Activated CD4-positive, alpha-beta T cell treated with anti-CD3 and anti-CD28 coated beads, Interleukin-2, amount 50 U/mL, for 4 hours (primary cell): ENCODE measurements around the gene MREG.
"Not testable (repeated sequence)": the region's sequence is repeated elsewhere in the genome, so short reads cannot be mapped to it uniquely, and the experiment has no call there.

Source experiments
- DNase-seq, 2 experiments: peaks; one replicate each; pipeline ENCODE4 v3.0.0-alpha.2; 2020

Gene MREG

DNA sequence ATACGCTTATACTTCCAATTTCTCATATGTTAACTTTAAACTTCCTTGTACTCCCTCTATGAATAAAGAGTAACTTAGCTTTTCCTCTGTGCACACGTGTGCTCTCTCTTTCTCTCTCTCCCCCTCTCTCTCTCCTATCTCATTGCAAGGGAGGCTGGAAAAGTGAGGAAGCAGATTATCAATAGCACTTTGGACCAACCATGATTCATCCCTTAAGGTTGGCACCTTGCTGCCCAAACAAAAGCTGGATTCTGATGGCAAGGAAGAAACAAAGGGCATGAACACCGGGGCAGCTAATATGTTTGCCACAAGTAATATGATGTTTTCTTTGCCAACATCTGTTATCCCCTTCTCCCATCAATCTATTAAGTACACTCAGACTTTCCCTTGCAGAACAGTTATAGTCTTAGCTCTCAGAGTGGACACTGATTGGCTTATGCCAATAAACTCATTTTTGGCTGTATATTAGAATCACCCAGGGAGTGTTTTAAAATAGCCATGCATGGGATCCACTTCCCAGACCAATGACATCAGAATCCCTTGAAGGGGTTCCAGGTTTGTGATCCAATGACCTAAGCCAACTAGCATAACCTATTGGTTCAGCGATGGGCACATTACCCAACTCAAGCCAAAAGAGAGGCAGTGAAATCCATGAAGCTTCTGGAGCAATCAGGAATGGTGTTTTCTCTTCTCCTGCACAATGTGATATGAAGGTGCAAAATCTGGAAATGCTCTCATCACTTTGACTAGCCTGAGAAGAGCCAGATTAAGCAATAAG lies 60.3 kb downstream of the MREG start:
- DNase-seq: no peak

DNA sequence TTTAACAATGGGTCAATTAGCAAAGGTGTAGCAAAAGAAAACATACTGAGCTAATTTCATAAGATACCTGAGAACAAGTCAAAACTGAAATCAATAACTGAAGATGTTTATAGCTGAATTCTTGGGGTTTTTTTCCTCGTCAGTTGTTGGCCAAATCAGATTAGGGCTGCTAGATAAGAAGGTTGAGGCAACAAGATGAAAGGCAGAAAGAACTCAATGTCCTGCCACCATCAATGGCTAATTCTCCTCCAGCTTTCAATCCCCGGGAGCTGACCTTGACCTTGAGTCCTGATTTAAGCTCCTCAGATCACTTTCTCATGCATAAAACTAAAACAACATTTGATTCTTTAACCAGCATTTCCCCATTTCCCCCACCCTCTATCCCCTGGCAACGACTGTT lies 61.8 kb downstream of the MREG start:
- DNase-seq: no peak

DNA sequence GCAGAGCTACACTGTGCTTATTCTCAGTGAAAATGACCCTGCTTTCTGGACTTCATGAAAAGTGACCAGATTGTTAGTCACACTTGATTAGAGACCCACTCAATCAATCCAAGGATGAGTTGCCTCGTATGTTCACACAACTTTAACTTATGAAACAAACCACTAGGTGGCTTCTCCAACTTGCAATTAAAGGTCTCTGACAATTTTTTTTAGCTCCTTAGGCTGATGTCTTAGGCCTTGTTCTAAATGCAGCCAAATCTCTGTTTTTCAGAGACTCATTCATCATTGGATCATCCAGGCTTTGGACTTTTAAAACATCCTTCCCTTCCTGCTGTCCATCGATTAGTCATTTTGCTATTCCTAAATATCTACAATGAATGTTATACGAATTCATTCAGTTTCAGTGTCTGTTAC lies 63.4 kb downstream of the MREG start:
- no peak for DNase-seq

DNA sequence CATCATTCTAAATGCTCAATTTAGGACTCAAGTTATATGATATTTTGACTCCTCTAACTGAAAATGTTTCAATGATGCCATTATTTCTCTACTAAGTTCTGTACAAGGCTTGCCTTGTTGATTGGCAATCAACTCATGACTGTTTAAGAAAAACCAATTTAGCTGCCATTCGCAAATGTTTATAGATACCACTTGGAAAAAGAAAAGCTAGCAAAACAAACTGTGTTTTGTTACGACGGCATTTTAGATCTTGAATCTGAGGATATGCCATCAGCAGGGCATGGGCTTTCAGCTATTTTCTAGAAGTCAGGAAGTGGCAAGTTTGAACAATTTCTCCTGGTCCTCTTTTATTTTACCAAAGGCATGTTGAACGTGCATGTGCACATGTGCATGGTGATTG lies 65.3 kb downstream of the MREG start:
- DNase-seq: no peak

DNA sequence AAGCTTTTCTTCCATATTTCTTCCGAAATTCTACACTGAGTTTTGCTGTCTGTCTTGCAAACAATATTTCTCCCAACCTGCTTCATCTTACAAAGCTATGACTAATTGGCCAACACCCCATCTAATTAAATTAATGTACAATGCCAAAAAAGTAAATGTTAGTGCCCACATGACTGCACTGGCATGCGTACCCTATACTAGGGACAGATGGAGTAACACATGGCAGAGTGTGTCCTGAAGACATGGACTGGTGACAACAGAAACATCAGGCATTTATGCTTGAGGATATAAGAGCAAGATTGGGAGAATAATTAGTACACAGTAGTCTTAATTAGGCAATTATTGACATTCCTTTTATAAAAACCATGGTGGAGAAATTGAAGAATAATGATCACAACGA lies 66.8 kb downstream of the MREG start:
- no peak for DNase-seq

DNA sequence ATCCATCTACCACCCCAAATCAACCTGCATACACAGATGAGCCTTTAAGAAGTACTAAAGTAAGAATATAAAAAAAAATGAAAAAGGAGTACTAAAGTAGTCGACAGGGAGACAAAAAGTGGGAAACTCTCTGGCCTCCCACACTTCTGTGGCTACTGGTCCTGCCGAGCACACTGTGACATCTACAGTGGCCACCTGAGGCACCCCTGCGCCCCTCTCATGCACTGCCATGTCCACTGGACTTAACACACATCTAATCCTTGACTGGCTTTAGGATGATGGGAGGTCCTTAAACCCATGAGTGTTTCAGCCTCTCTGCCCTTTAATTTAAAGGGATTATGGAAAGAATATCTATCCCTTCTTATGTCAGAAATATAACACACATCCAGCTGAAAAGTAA lies 71.2 kb downstream of the MREG start:
- DNase-seq: no peak

DNA sequence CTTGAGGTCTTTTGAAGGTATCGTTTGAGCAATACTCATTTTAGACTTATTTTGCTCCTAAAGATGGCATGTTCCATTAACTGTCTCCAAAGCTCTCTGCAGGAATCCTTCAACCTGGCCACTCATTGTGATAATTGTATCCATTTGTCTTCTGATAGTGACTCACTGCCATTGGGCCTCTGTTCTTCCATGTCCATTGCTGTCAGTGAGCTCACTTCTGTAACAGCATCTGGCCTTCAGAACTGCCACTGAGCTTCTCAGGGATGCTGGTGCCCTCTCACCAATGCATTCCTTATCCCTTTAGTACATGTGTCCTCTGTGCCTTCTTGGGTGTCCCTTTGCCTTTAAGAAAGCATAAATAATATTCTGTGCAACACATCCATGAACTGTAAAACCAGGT lies 71.6 kb downstream of the MREG start:
- DNase-seq: no peak

DNA sequence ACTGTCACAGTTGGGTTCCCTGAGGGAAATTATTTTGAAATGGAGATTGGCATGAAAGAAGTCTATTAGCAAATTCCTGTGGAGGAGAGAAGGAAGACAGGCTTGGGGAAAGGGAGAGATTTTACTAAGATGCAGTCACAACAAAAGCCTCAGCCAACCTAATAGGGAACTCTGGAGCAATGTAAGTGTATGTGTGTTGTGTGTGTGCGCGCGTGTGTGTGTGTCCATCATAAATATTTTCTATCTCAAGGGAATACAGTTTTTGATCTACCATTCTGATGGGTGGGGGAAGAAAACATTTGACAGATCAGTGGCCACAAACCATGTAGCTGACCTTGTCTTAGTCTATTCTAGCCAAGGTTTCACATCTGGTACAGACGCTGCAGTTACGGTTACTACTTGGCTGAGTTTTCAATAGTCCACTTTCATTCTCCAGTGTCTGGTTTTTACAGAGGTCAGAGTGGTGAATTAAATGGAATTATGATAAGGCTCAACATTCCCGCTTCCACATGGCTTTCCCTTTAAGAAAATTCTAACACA lies 72.6 kb downstream of the MREG start:
- no peak for DNase-seq

DNA sequence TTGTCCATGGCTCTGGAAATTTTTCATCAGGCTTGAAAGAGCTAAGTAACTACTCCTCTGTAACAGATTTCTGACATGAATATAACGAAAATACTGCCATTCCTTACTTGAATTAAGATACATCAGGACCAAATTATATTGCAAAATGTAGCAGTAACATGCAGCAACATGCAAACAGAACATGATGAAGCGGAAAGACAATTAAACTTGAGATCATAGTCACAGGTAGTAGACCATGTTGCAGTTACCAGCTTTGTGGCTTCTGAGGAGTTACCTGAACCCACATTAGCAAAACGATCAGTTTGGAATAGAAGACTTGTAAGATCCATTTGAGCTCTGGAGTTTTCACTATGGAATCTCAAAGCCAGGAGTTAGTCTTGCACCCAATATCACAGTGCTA lies 76.2 kb downstream of the MREG start:
- DNase-seq: no peak

DNA sequence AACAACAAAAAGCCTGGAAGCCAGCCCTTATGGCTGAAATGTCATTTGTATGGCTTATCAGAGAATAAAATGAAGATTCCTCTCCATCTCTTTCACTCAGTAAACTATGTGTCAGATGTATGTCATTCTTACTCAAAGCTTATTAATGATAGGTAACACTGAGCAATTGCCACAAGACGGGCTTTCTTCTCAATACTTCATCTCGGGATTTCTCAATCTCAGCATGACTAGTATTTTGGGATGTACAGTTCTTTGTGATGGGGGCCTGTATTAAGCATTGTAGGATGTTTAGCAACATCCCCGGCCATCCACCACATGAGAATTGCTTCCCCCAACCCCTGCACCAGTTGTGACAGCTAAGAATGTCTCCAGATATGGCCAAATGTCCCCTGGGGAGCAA lies 80.2 kb downstream of the MREG start:
- no peak for DNase-seq

DNA sequence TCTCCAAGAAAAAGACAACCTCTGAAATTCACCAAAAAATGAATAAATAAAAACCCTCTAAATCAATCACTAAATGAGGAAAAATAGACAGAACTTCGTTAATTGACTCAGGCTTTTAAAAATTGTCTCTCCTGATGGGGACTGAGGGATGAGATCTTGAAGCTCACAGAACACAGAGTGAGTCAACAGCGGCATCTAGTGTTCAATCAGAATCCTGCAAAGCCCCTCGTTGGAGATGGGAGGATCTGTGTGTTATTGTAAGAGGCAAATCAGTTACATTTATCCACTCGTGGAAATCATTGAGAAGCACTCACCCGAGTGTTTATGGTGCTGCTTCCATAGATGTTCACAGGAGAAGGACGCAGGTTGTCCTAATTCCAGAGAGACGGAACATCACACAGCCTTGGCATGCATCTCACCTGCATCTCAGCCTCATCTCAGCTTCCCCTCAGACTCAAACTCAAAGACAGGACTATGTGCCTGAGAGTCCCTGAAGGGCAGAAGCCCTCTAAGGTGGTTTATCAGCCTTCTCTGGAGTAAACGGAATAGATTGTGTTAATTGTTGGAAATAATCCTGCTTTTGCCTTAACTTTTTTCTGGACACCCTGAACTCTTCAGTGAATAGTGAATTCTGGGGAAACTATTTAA lies 82.0 kb downstream of the MREG start:
- DNase-seq: peak; percentile 16 to 30

DNA sequence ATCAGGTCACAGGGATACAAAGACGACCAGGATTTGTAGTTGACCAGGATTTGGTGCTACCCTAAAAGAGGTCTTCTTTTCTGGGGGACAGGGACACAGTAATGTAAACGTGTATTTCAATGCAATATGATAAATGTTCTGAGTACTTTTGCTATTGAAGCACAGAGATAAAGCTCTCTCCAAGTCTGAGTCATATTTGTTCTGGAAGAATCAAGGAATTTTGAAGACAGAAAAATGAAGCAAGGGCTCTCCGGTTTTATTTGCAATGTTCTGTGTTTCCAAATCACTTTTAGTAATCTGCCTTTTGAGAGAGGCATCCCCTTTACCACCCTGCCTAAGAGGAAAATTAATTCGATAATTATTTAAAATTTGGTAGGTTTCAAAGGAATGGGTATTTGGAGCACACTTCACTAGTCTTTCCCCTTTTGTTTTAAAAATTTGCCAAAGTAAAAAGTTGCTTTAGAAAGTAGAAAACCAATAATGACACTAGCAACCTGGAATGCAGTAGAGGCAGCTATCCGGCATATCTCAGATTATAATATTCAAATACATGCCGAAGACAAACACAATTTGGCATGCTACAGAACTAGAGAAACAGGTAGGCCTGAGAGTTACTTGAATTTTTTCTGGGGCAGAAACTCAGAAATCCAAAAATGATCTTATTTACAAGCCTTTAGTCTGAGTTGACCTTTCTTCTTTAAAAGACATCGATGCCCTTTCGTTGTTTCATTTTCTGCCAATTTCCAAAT lies 82.7 kb downstream of the MREG start:
- no peak for DNase-seq

DNA sequence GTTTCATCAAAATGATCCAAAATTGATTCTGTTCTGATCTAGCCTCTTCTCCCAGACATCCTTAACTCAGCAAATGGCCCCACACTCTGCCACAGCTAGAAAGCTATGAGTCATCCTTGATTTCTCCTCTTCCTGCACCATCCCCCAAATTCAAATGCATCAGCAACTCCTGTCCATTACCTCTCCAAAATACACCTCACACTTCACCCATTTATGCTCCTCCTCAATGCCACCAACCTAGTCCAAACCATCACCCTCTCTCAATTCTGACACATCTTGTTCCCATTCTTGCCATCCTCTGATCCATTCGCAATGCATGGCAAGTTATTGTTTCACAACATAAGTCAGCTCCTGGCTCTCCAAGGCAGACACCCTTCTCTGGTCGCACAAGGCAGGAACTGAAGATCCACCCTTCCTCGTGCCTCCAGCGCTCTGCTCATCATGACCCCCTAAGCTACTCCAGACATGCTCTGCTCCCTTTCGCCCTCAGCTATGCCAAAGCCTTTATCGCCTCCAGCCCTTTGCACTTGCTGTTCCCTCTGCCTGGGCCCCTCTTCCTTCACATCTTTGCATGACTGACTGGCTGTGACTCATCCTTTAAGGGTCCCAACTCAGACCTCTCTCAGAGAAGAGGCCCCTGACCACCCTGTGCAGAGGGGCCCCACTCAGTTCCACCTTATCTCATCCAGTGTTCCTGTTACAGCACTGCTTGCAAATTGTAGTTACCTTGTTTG lies 83.6 kb downstream of the MREG start:
- no peak for DNase-seq

DNA sequence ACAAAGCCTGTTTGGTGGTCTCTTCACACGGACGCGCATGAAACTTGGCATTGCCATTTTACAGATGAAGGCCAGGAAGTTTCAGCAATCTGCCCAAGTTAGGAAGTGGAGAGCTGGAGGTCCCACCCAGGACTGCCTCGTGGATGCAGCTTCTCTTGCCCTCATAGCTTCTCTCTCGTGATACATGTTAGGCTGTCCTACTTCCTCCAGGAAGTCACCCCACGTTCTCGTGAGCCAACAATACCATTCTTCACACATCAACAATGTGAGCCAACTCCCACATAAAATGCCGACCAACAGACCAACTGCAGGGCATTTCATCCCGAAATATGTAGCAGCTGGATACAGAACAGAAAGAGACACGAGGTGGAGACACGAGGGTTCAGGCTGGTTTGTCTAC lies 85.3 kb downstream of the MREG start:
- no peak for DNase-seq

DNA sequence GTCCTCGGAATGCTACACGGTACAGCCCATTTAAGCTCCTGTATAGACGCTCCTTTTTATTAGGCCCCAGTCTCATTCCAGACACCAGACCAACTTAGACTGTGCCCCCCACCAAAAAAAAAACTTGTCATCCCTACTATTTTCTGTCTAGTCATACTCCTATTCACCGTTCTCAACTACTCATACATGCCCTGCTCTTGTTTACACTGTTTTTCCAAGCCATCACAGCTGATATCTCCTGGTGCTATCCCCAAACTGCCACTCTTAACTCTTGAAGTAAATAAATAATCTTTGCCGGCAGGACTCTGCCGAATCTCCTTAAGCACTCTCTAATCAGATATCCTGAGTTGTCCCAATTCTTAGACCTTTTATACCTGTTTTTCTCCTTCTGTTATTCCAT lies 86.4 kb downstream of the MREG start:
- DNase-seq: not testable (repeated sequence)

DNA sequence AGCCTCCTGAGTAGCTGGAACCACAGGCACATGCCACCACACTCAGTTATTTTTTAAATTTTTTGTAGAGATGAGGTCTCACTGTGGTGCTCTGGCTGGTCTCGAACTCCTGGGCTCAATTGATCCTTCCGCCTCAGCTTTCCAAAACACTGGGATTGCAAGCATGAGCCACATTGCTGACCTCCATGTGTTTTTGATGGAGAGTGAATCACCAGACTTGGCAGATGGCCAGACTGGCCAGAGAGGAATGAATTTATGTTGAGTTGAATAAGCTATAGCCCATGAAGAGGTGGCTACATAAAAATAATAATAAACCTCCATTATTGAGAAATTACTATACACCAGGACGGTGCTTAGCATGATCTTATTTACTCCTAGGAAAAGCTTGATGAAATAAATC lies 91.5 kb downstream of the MREG start:
- no peak for DNase-seq

DNA sequence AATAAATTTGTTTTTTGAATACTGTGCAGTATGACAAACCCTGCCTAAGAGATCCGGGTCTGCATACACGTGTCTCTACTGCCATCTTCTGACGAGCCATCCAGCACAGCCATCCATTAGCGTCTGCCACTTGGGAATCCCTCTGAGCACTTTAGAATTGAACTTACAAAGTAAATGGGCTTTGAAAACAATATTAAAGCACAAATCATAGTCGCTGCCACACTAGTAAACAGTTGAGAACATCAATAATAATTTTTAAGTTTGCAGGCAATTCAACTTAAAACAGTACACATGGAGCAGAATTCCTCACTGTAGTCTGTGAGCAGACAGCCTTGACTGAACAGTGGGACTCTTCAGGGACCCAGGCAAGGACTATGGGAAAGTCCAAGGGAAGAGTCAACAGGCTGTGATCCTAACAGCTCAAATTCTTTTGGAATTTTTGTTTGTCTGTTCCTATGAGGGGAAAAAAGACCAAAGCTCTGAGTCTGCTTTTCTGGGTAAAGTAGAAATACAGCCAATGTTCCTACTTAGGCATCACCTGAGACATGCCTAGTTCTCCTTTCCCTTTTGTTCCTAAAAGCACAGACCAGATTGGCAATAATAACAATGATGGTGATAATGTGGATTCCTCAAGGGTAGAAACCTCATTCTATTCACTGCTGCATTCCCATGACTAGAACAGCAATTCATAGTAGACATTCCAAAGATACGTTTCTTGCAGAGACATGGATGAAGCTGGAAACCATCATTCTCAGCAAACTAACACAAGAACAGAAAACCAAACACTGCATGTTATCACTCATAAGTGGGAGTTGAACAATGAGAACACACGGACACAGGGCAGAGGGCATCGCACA lies 92.9 kb downstream of the MREG start:
- DNase-seq: peak; percentile 45

DNA sequence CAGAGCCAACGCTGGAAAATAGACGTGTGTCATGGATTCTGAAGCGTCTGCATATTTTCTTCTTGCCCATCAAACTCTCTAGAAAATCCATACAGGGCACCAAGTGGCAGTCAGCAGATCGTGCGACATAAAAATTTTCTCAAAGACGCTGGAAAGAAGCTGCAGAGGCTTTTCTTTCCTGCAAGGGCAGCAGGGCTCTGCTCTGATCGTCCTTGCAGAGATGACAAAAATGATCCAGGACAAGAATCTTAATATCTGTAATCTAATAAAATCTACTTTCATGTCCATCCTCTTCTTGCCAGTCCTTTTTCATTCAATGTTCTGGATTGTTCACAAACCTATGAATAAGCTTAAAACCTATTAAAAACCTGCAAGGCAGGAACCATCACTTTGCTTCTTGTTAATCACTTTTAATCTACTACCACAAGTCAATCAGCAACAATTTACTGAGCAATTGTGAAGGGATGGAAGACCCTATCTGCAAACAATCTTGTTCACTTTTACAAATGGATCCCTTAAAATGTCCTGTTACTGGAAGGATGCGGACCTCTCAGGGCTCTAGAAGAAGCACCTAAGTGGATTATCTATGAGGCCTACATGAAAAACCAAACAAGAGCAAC lies 93.6 kb downstream of the MREG start:
- no peak for DNase-seq

DNA sequence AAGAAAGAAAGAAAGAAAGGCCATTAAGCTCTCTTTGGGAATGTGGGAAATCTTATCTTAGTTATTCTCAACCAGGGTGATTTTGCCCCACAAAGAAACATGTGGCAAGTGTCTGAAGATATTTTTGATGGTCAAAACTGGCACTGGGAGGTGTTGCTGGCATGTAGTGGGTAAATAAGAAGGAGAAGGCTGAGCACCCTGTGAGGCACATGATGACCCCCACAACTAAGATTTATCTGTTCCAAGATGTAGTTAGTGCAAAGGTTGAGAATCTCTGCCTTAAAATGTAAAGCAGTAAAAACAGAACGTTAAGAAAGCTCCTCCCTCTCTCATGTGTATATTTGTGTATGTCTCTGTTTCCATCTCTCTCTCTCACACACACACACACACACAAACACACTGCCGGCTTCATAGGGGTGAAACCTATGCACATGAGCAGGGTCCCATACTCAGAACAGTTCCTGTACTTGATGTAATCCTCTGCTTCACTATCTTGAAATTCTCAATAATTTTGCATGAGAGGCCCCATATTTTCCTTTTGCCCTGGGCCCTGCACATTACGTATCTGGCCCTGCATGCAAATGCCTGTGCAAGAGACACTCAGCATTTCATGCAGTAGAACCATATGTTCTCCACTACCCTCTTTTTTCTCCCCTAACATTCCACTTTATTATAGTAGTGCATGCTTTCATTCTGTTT lies 94.3 kb downstream of the MREG start:
- DNase-seq: no peak

DNA sequence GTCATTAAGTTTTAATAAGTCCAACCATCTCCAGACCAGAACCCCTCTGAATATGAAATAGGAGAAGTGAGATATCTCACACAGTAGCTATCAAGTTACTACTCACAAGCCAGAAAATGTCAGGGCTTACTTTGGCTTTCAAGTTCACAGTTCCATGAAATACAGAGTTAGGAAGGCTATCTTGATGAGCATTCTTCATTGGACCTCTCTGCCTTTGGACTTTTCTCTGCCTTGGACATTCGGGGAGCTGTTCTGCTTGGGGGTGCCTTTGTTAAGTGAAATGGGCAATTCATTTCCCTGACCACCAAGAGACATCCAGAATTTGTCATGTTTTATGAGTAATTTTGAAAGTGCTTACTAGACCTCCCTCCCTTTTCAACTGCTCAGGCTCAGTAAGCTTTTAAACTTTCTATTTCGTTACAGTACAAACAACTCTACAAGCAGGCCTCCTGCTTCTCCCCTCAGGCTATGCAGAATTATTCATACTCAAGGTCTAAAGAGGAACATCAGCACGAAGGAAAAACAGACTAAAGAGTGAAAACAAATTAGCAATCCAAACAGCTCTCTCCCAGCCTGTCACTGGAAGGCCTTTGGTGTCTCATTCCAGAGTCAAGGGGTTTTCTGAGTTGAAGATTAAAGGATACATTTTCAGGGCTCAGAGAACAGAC lies 95.3 kb downstream of the MREG start:
- DNase-seq: no peak
